GM12874 (cell line): ENCODE results near the gene TMEM120B.

ENCODE experiments used
- CTCF ChIP-seq: IDR thresholded peaks from 2 replicates; pipeline ENCODE4 v1.5.1; 2011; ENCODE audit warnings: low read depth, mild to moderate bottlenecking, control low read depth, low read length, moderate library complexity; ENCODE audit not compliant: insufficient read depth

Gene TMEM120B

GRCh38 chr12:121814429-121815119, 102.0 kb downstream of the TMEM120B start:
- TF ChIP-seq CTCF: no peak

- no peak for TF ChIP-seq CTCF
These were observed 102.7 kb downstream of the TMEM120B start for GRCh38 chr12:121815263-121815662.

- TF ChIP-seq CTCF: no peak
These were observed 104.5 kb downstream of the TMEM120B start for GRCh38 chr12:121816925-121817647.

GRCh38 chr12:121817648-121818043, 105.1 kb downstream of the TMEM120B start:
- TF ChIP-seq CTCF: no peak

GRCh38 chr12:121819212-121819949, 106.8 kb downstream of the TMEM120B start:
- no peak for TF ChIP-seq CTCF

- no peak for TF ChIP-seq CTCF
These were observed 107.5 kb downstream of the TMEM120B start for GRCh38 chr12:121820056-121820455.

- TF ChIP-seq CTCF: no peak
These were observed 110.0 kb downstream of the TMEM120B start for GRCh38 chr12:121822393-121823100.
